H9 (cell line): ENCODE results near the gene SHH. TPM values are rescaled to one million over a fixed set of nuclear protein-coding genes. Genes with fewer than 3 reads are reported as not detected.

Experiments used
- DNase-seq: peaks from one replicate; pipeline ENCODE4 v3.0.0-alpha.2; 2017
- H2AFZ ChIP-seq: one replicate; pipeline ENCODE4 v1.6.1; 2013; ENCODE audit warnings: mild to moderate bottlenecking, low read length, control low read depth, moderate library complexity
- H2AK5ac ChIP-seq: 2 replicates; pipeline ENCODE4 v1.6.1; 2013; ENCODE audit warnings: low read length, control low read depth, mixed read lengths; ENCODE audit not compliant: insufficient read length
- H2BK120ac ChIP-seq: one replicate; pipeline ENCODE4 v1.6.1; 2013; ENCODE audit warnings: low read depth, mild to moderate bottlenecking, low read length, control low read depth, inconsistent platforms; ENCODE audit not compliant: poor library complexity, severe bottlenecking
- H2BK12ac ChIP-seq: 2 replicates; pipeline ENCODE4 v1.6.1; 2013; ENCODE audit warnings: low read length, control low read depth, mixed read lengths, low read depth; ENCODE audit not compliant: insufficient read length
- H2BK15ac ChIP-seq: 2 replicates; pipeline ENCODE4 v1.6.1; 2013; ENCODE audit warnings: low read depth, low read length, control low read depth
- H2BK20ac ChIP-seq: one replicate; pipeline ENCODE4 v1.6.1; 2013; ENCODE audit warnings: low read depth, mild to moderate bottlenecking, low read length, control low read depth, inconsistent platforms; ENCODE audit not compliant: poor library complexity, severe bottlenecking
- H2BK5ac ChIP-seq: 2 replicates; pipeline ENCODE4 v1.6.1; 2013; ENCODE audit warnings: low read length, control low read depth, mixed read lengths; ENCODE audit not compliant: insufficient read length
- H3K14ac ChIP-seq: 2 replicates; pipeline ENCODE4 v1.6.1; 2013; ENCODE audit warnings: low read length, control low read depth; ENCODE audit not compliant: insufficient read depth
- H3K18ac ChIP-seq: 2 replicates; pipeline ENCODE4 v1.6.1; 2013; ENCODE audit warnings: low read depth, mild to moderate bottlenecking, mixed read lengths, low read length, control low read depth; ENCODE audit not compliant: insufficient read length
- H3K23ac ChIP-seq: 2 replicates; pipeline ENCODE4 v1.6.1; 2013; ENCODE audit warnings: low read length, control low read depth, mixed read lengths, low read depth; ENCODE audit not compliant: insufficient read length
- H3K23me2 ChIP-seq: 2 replicates; pipeline ENCODE4 v1.6.1; 2013; ENCODE audit warnings: low read depth, mild to moderate bottlenecking, mixed read lengths, low read length, control low read depth; ENCODE audit not compliant: insufficient read length, poor library complexity, severe bottlenecking
- H3K27ac ChIP-seq: 2 replicates; pipeline ENCODE4 v1.5.1; 2013; ENCODE audit warnings: low read length, control low read depth, mixed read lengths, low read depth; ENCODE audit not compliant: insufficient read length
- H3K27me3 ChIP-seq: 2 replicates; pipeline ENCODE4 v1.6.1; 2013; ENCODE audit warnings: low read length, control low read depth, inconsistent platforms; ENCODE audit not compliant: insufficient read depth
- H3K4ac ChIP-seq: 2 replicates; pipeline ENCODE4 v1.6.1; 2013; ENCODE audit warnings: low read depth, mild to moderate bottlenecking, control low read depth, inconsistent platforms, low read length, moderate library complexity
- H3K4me1 ChIP-seq: 2 replicates; pipeline ENCODE4 v1.6.1; 2013; ENCODE audit warnings: low read length, control low read depth, inconsistent platforms; ENCODE audit not compliant: insufficient read depth
- H3K4me2 ChIP-seq: 2 replicates; pipeline ENCODE4 v1.6.1; 2013; ENCODE audit warnings: low read length, control low read depth, mixed read lengths; ENCODE audit not compliant: insufficient read length, insufficient read depth
- H3K56ac ChIP-seq: 2 replicates; pipeline ENCODE4 v1.6.1; 2013; ENCODE audit warnings: low read depth, mild to moderate bottlenecking, mixed read lengths, low read length, control low read depth; ENCODE audit not compliant: insufficient read length
- H3K79me1 ChIP-seq: 2 replicates; pipeline ENCODE4 v1.6.1; 2013; ENCODE audit warnings: low read depth, mild to moderate bottlenecking, moderate library complexity, low read length, control low read depth, inconsistent platforms; ENCODE audit not compliant: insufficient read depth, poor library complexity, severe bottlenecking
- H3K79me2 ChIP-seq: 2 replicates; pipeline ENCODE4 v1.6.1; 2013; ENCODE audit warnings: low read length, control low read depth, inconsistent platforms; ENCODE audit not compliant: insufficient read depth
- H3K9ac ChIP-seq: 2 replicates; pipeline ENCODE4 v1.6.1; 2013; ENCODE audit warnings: low read length, control low read depth, mixed read lengths; ENCODE audit not compliant: insufficient read length; ENCODE audit errors: extremely low read depth
- H3K9me3 ChIP-seq: one replicate; pipeline ENCODE4 v1.6.1; 2013; ENCODE audit warnings: low read depth, low read length, inconsistent platforms; ENCODE audit not compliant: control insufficient read depth
- H3T11ph ChIP-seq: one replicate; pipeline ENCODE4 v1.6.1; 2013; ENCODE audit warnings: mild to moderate bottlenecking, low read length, control low read depth, inconsistent platforms
- H4K20me1 ChIP-seq: one replicate; pipeline ENCODE4 v1.6.1; 2013; ENCODE audit not compliant: control insufficient read depth, insufficient read length, insufficient read depth
- H4K5ac ChIP-seq: 2 replicates; pipeline ENCODE4 v1.6.1; 2013; ENCODE audit warnings: low read depth, mild to moderate bottlenecking, mixed read lengths, low read length, control low read depth; ENCODE audit not compliant: insufficient read length
- H4K8ac ChIP-seq: replicated peaks from 2 replicates; pipeline ENCODE4 v1.6.1; 2013; ENCODE audit warnings: low read length, control low read depth, mixed read lengths, low read depth; ENCODE audit not compliant: insufficient read length
- H4K91ac ChIP-seq: 2 replicates; pipeline ENCODE4 v1.6.1; 2013; ENCODE audit warnings: low read depth, mild to moderate bottlenecking, moderate library complexity, mixed read lengths, low read length, control low read depth; ENCODE audit not compliant: insufficient read length
- H3K27ac Mint-ChIP-seq, 3 experiments: 2 replicates in 2 of 3; 3 replicates in 1 of 3; pipeline ENCODE4 v1.8.0; 2020 to 2021; ENCODE audit warnings: mixed read lengths in 3 of 3, mild to moderate bottlenecking in 1 of 3, moderate library complexity in 1 of 3
- H3K27me3 Mint-ChIP-seq: 2 replicates; pipeline ENCODE4 v1.8.0; 2021; ENCODE audit warnings: low read depth, mild to moderate bottlenecking, moderate library complexity, mixed read lengths
- H3K36me3 Mint-ChIP-seq, 3 experiments: 2 replicates in 2 of 3; 3 replicates in 1 of 3; pipeline ENCODE4 v1.8.0; 2020 to 2021; ENCODE audit warnings: low read depth in 3 of 3, mixed read lengths in 3 of 3; ENCODE audit not compliant: insufficient read depth in 1 of 3
- H3K4me1 Mint-ChIP-seq, 2 experiments: 2 replicates each; pipeline ENCODE4 v1.8.0; 2020; ENCODE audit warnings: mixed read lengths in 2 of 2
- H3K4me3 Mint-ChIP-seq, 2 experiments: 2 replicates in 1 of 2; 3 replicates in 1 of 2; pipeline ENCODE4 v1.8.0; 2020 to 2021; ENCODE audit warnings: mild to moderate bottlenecking in 2 of 2, mixed read lengths in 2 of 2, moderate library complexity in 1 of 2
- H3K9me3 Mint-ChIP-seq, 2 experiments: 2 replicates in 1 of 2; 3 replicates in 1 of 2; pipeline ENCODE4 v1.8.0; 2020; ENCODE audit warnings: mild to moderate bottlenecking in 2 of 2, mixed read lengths in 2 of 2, moderate library complexity in 1 of 2
- WGBS: extraction: QIAGEN DNeasy Blood & Tissue Kit; methylation state at CpG from one replicate; pipeline ENCODE4 v1.1.7; 2013; ENCODE audit warnings: missing lambda C conversion rate, low lambda C conversion rate, mixed read lengths; ENCODE audit not compliant: insufficient read length; ENCODE audit errors: extremely low coverage; 5-methylcytosine and 5-hydroxymethylcytosine counted together
- total RNA-seq: library from RNA; stranded (reverse); gene quantifications from 2 replicates; pipeline ENCODE4 v1.2.1, GENCODE V29; 2021
- TF ChIP-seq, protein P1 (sequence below): fragments of 200-600 bp; sonication (generic); conservative IDR thresholded peaks from 3 replicates; pipeline ENCODE4 v1.8.0; 2021; ENCODE audit warnings: antibody characterized with exemption, mild to moderate bottlenecking

Gene SHH
- total RNA-seq, 1 experiment from 2014 or later = 0.07 TPM

DNA sequence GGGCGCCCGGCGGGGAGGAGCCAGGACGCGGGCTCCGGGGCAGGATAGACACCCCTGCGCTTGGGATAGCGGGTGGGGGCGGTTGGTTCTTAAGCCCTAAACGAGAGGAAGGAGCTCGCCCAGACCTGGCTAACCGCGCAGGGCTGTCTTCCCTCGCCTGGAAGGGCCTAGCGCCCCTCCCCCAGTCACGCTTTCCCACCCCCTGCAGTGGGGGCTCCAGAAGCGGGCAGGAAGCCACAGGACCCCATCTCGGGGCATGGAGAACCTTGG lies 6.5 kb downstream of the SHH start:
- Histone ChIP-seq H3K27ac (no peak overlapping the region), H3K4me2 (no peak overlapping the region), H4K5ac (no peak overlapping the region), H3K27me3 (peaks cover 77% of the 10 kb centered on the region), H4K8ac (no peak overlapping the region), H4K20me1 (no peaks in the 10 kb centered on the region), H3K4ac (no peak overlapping the region), H2BK12ac (no peak overlapping the region), H2BK120ac (no peak overlapping the region), H3T11ph (no peak overlapping the region), H3K14ac (no peak overlapping the region), H3K56ac (no peak overlapping the region), H3K4me1 (no peaks in the 10 kb centered on the region; the same call in 1 of the 2 replicates), H3K18ac (no peak overlapping the region), H3K79me1 (no peaks in the 10 kb centered on the region), H3K23me2 (peaks cover 12% of the 10 kb centered on the region), H3K9ac (no peak overlapping the region), H2BK5ac (no peak overlapping the region), H2AK5ac (no peak overlapping the region), H3K79me2 (no peaks in the 10 kb centered on the region), H2AFZ (no peak overlapping the region), H4K91ac (no peak overlapping the region), H2BK15ac (no peak overlapping the region), H2BK20ac (no peak overlapping the region), H3K23ac (no peak overlapping the region), H3K9me3 (no peaks in the 10 kb centered on the region)
- TF ChIP-seq, protein P1, sequence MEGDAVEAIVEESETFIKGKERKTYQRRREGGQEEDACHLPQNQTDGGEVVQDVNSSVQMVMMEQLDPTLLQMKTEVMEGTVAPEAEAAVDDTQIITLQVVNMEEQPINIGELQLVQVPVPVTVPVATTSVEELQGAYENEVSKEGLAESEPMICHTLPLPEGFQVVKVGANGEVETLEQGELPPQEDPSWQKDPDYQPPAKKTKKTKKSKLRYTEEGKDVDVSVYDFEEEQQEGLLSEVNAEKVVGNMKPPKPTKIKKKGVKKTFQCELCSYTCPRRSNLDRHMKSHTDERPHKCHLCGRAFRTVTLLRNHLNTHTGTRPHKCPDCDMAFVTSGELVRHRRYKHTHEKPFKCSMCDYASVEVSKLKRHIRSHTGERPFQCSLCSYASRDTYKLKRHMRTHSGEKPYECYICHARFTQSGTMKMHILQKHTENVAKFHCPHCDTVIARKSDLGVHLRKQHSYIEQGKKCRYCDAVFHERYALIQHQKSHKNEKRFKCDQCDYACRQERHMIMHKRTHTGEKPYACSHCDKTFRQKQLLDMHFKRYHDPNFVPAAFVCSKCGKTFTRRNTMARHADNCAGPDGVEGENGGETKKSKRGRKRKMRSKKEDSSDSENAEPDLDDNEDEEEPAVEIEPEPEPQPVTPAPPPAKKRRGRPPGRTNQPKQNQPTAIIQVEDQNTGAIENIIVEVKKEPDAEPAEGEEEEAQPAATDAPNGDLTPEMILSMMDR = no peak
- H3K36me3 Mint-ChIP-seq = peaks cover 0 to 3% (median 0%) of the 10 kb centered on the region in 3 experiments; a peak in 3 of 7 replicates
- peaks cover 90% of the 10 kb centered on the region for H3K27me3 Mint-ChIP-seq
- no peak overlapping the region for H3K4me3 Mint-ChIP-seq
- no CpG with 5 or more reads among the region's 18 CpGs for WGBS
- DNase-seq = no peak
- peaks cover 26 to 45% of the 10 kb centered on the region in 2 experiments for H3K4me1 Mint-ChIP-seq
- no peak overlapping the region for H3K27ac Mint-ChIP-seq
- H3K9me3 Mint-ChIP-seq = peaks cover 2 to 8% of the 10 kb centered on the region in 2 experiments; a peak in 2 of 5 replicates
